Endothelial cell of umbilical vein (primary cell): ENCODE measurements around the gene RNF213. TPM values are rescaled to one million over a fixed set of nuclear protein-coding genes. Genes with fewer than 3 reads are reported as not detected.

Experiments used
- BruUV-seq: library from RNA; stranded (reverse); fragments of 400-500 nt; replicated peaks from 2 replicates; lab custom pipeline; 2021; lab: Mats Ljungman, UMichigan
- CTCF ChIA-PET: fragments of 300-600, 350-600 bp; sonication (Branson Sonifier 250); formaldehyde crosslinking; loops from one replicate; lab custom pipeline; 2021; ENCODE audit warnings: antibody characterized with exemption, inconsistent platforms; lab: Charles Lee
- POLR2A ChIA-PET: fragments of 300-600, 350-600 bp; sonication (Branson Sonifier 250); formaldehyde crosslinking; loops from one replicate; lab custom pipeline; 2021; ENCODE audit warnings: antibody characterized with exemption, inconsistent platforms; lab: Charles Lee
- DNase-seq: peaks from one replicate; pipeline ENCODE4 v3.0.0-alpha.2; 2011; ENCODE audit warnings: low read depth, low spot score
- FAIRE-seq: peaks from 2 replicates; lab custom pipeline; 2011; peaks lifted over from hg19 to GRCh38; lab: Jason Lieb, UNC
- H2AFZ ChIP-seq: 2 replicates; pipeline ENCODE4 v1.6.0; 2012; ENCODE audit warnings: low read depth, low read length, control low read depth, inconsistent platforms
- H3K27ac ChIP-seq: 2 replicates; pipeline ENCODE4 v1.5.1; 2011; ENCODE audit warnings: low read depth, mild to moderate bottlenecking, control low read depth, low read length, moderate library complexity; ENCODE audit not compliant: insufficient read depth
- H3K27me3 ChIP-seq, 2 experiments: 2 replicates each; pipeline versions ENCODE4 v1.6.0 to v1.6.1; 2011; ENCODE audit warnings: low read length in 2 of 2, mixed read lengths in 1 of 2; ENCODE audit not compliant: control insufficient read depth in 2 of 2, insufficient read depth in 2 of 2
- H3K36me3 ChIP-seq, 2 experiments: 2 replicates in 1 of 2; 3 replicates in 1 of 2; pipeline ENCODE4 v1.5.1; 2011; ENCODE audit warnings: low read length in 2 of 2, mild to moderate bottlenecking in 1 of 2, moderate library complexity in 1 of 2; ENCODE audit not compliant: control insufficient read depth in 2 of 2, insufficient read depth in 2 of 2; ENCODE audit errors: extremely low read depth in 1 of 2
- H3K4me1 ChIP-seq: 3 replicates; pipeline ENCODE4 v1.5.1; 2011; ENCODE audit warnings: mild to moderate bottlenecking, low read length; ENCODE audit not compliant: control insufficient read depth, insufficient read depth; ENCODE audit errors: extremely low read depth
- H3K4me2 ChIP-seq: 2 replicates; pipeline ENCODE4 v1.6.1; 2011; ENCODE audit warnings: low read length, control low read depth, mixed read lengths; ENCODE audit not compliant: insufficient read depth
- H3K4me3 ChIP-seq, 3 experiments: fragments of 200-600 bp in 1 of 3; sonication (generic), shearing (Covaris generic) in 1 of 3; replicated peaks in 1 of 3; 2 replicates each; pipeline ENCODE4 v1.5.1; 2011 to 2016; ENCODE audit warnings: control low read depth in 3 of 3, low read length in 3 of 3, mild to moderate bottlenecking in 2 of 3, inconsistent platforms in 1 of 3, low read depth in 1 of 3, moderate library complexity in 1 of 3; ENCODE audit not compliant: insufficient read depth in 1 of 3
- H3K79me2 ChIP-seq: 2 replicates; pipeline ENCODE4 v1.6.0; 2012; ENCODE audit warnings: low read length, inconsistent platforms; ENCODE audit not compliant: control insufficient read depth, insufficient read depth
- H3K9ac ChIP-seq: replicated peaks from 2 replicates; pipeline ENCODE3; 2011; ENCODE audit warnings: low read length, control low read depth; ENCODE audit not compliant: insufficient read depth; ENCODE audit errors: extremely low read depth
- H3K9me1 ChIP-seq: replicated peaks from 3 replicates; pipeline ENCODE4 v1.6.0; 2011; ENCODE audit warnings: mild to moderate bottlenecking, low read length; ENCODE audit not compliant: control insufficient read depth, insufficient read depth; ENCODE audit errors: extremely low read depth
- H3K9me3 ChIP-seq: replicated peaks from 2 replicates; pipeline ENCODE4 v1.5.1; 2012; ENCODE audit warnings: low read length, inconsistent platforms; ENCODE audit not compliant: control insufficient read depth, insufficient read depth
- H4K20me1 ChIP-seq: replicated peaks from 2 replicates; pipeline ENCODE3; 2011; ENCODE audit warnings: mild to moderate bottlenecking, low read length; ENCODE audit not compliant: control insufficient read depth, insufficient read depth; ENCODE audit errors: extremely low read depth
- FOS ChIP-seq: IDR thresholded peaks from 2 replicates; pipeline ENCODE4 v1.6.1; 2011; ENCODE audit warnings: mild to moderate bottlenecking, low read length, moderate library complexity, borderline replicate concordance; ENCODE audit not compliant: insufficient read depth
- GATA2 ChIP-seq: IDR thresholded peaks from 2 replicates; pipeline ENCODE4 v1.7.0; 2011; ENCODE audit warnings: low read depth, mild to moderate bottlenecking, moderate library complexity, mixed read lengths, low read length; ENCODE audit not compliant: insufficient read length, insufficient read depth
- JUN ChIP-seq: IDR thresholded peaks from 2 replicates; pipeline ENCODE4 v1.6.1; 2011; ENCODE audit warnings: borderline replicate concordance, low read depth; ENCODE audit not compliant: insufficient read length, insufficient read depth
- MAX ChIP-seq: IDR thresholded peaks from 2 replicates; pipeline ENCODE4 v1.6.1; 2011; ENCODE audit not compliant: insufficient read depth, insufficient read length
- MYC ChIP-seq: IDR thresholded peaks from one replicate; pipeline ENCODE4 v1.6.1; 2011; ENCODE audit warnings: mild to moderate bottlenecking, low read depth, low read length
- POLR2AphosphoS5 ChIP-seq: IDR thresholded peaks from 2 replicates; pipeline ENCODE4 v1.6.1; 2012; ENCODE audit warnings: low read depth, mild to moderate bottlenecking, control low read depth, low read length, moderate library complexity; ENCODE audit not compliant: insufficient read depth
- dilution Hi-C: fragments of 300-500 bp; cut with MboI; formaldehyde crosslinking; loops from one replicate; pipeline ENCODE4 v1.15.0; 2019; ENCODE audit warnings: low sequenced_read_pairs; ENCODE audit not compliant: extremely low pct_ligation_motif_present
- intact Hi-C: fragments of 100-400 bp; cut with micrococcal nuclease; formaldehyde crosslinking; loops from one replicate; pipeline ENCODE4 v1.10.0; 2022
- polyA plus RNA-seq, 4 experiments: library from polyadenylated mRNA; depleted of rRNA in 3 of 4; stranded (reverse) in 3 of 4; unstranded in 1 of 4; fragments of >200 nt; gene quantifications; 2 replicates each; pipeline versions ENCODE4 v1.2.1 to v1.2.3, GENCODE V29; 2011 to 2012; ENCODE audit warnings: missing spikeins in 1 of 4
- total RNA-seq: library from RNA; stranded (reverse); gene quantifications from 2 replicates; pipeline ENCODE4 v1.2.3, GENCODE V29; 2021
- TF ChIP-seq, protein P1 (sequence below), 2 donors: IDR thresholded peaks; 1 replicate in 1 of 2; 2 replicates in 1 of 2; pipeline ENCODE4 v1.5.1; 2011; ENCODE audit warnings: low read length in 2 of 2, mild to moderate bottlenecking in 2 of 2, moderate library complexity in 2 of 2, control low read depth in 1 of 2, inconsistent platforms in 1 of 2, low read depth in 1 of 2; ENCODE audit not compliant: insufficient read depth in 1 of 2; ENCODE audit errors: extremely low read depth in 1 of 2

RNF213 gene
- total and polyA plus RNA-seq, 2 donors (not counting 3 experiments of a cell fraction or from before 2014, with no cell fraction given) = 36.5 to 116 TPM

- DNase-seq (peak; percentile 55), FAIRE-seq (peak; percentile 90)
- TF ChIP-seq, protein P1, sequence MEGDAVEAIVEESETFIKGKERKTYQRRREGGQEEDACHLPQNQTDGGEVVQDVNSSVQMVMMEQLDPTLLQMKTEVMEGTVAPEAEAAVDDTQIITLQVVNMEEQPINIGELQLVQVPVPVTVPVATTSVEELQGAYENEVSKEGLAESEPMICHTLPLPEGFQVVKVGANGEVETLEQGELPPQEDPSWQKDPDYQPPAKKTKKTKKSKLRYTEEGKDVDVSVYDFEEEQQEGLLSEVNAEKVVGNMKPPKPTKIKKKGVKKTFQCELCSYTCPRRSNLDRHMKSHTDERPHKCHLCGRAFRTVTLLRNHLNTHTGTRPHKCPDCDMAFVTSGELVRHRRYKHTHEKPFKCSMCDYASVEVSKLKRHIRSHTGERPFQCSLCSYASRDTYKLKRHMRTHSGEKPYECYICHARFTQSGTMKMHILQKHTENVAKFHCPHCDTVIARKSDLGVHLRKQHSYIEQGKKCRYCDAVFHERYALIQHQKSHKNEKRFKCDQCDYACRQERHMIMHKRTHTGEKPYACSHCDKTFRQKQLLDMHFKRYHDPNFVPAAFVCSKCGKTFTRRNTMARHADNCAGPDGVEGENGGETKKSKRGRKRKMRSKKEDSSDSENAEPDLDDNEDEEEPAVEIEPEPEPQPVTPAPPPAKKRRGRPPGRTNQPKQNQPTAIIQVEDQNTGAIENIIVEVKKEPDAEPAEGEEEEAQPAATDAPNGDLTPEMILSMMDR (IDR thresholded peaks at IDR 0.05; ENCODE audit: extremely low read depth in 1 of 2, insufficient read depth in 1 of 2, low read depth in 1 of 2, low read length in 2 of 2) = no peak
- TF ChIP-seq JUN = no peak
- TF ChIP-seq MYC = no peak
- no peak for TF ChIP-seq MAX
- no peak for TF ChIP-seq GATA2
- TF ChIP-seq FOS = no peak
- TF ChIP-seq POLR2AphosphoS5 = no peak
- H3K9ac ChIP-seq = peak overlapping the region; percentile 79
- no peaks in the 10 kb centered on the region for H3K27me3 ChIP-seq
- no peaks in the 10 kb centered on the region for H3K9me1 ChIP-seq
- peak overlapping the region; percentile 64 for H3K4me2 ChIP-seq
- H2AFZ ChIP-seq = peak overlapping the region; percentile 72
- intact Hi-C loops (loop anchor here (1.0 kb wide), 1 partner anchor 72 kb away; the partner anchor contains the start of gene EIF4A3), dilution Hi-C loops (no loop called here)
- peaks cover 3 to 18% of the 10 kb centered on the region in 2 experiments for H3K36me3 ChIP-seq
- peak overlapping the region; percentile 17 to 83 (median 65) for H3K4me3 ChIP-seq
- peak overlapping the region; percentile 37 for H3K27ac ChIP-seq
- peaks cover 11% of the 10 kb centered on the region for H3K79me2 ChIP-seq
- no peaks in the 10 kb centered on the region for H3K9me3 ChIP-seq
- no TSS peak for BruUV-seq
- POLR2A ChIA-PET = no interaction called here
- H4K20me1 ChIP-seq = no peaks in the 10 kb centered on the region
- peaks cover 13% of the 10 kb centered on the region for H3K4me1 ChIP-seq
- CTCF ChIA-PET = interaction anchor here (1.0 to 2.3 kb wide), 4 partner anchors 10 to 23 kb away, joined by 3 to 8 read pairs (median 3); no protein-coding TSS in a partner anchor
Measured at GRCh38 chr17:80219013-80219762, 41.5 kb upstream of the RNF213 start.
